NB4 (cell line): ENCODE results near the gene AP3B1.
A peak's percentile ranks its signal among the peaks of the same experiment; 100 is the strongest.

Experiments used
- DNase-seq: peaks from one replicate; pipeline ENCODE4 v3.0.0; 2010; ENCODE audit warnings: low read depth
- H3K4me3 ChIP-seq: one replicate; pipeline ENCODE4 v1.5.1; 2011; ENCODE audit warnings: mild to moderate bottlenecking, low read depth, low read length, moderate library complexity
- CTCF ChIP-seq: IDR thresholded peaks from one replicate; pipeline ENCODE4 v1.5.1; 2012; ENCODE audit warnings: low read depth, low read length
- MAX ChIP-seq: IDR thresholded peaks from 2 replicates; pipeline ENCODE4 v1.6.1; 2011; ENCODE audit warnings: low read depth, low read length
- MYC ChIP-seq: IDR thresholded peaks from 2 replicates; pipeline ENCODE4 v1.6.1; 2011; ENCODE audit warnings: low read depth, low read length
- POLR2A ChIP-seq: IDR thresholded peaks from 2 replicates; pipeline ENCODE4 v1.6.1; 2011; ENCODE audit warnings: mild to moderate bottlenecking; ENCODE audit not compliant: insufficient read length; ENCODE audit errors: extremely low read depth

AP3B1 gene, protein sequence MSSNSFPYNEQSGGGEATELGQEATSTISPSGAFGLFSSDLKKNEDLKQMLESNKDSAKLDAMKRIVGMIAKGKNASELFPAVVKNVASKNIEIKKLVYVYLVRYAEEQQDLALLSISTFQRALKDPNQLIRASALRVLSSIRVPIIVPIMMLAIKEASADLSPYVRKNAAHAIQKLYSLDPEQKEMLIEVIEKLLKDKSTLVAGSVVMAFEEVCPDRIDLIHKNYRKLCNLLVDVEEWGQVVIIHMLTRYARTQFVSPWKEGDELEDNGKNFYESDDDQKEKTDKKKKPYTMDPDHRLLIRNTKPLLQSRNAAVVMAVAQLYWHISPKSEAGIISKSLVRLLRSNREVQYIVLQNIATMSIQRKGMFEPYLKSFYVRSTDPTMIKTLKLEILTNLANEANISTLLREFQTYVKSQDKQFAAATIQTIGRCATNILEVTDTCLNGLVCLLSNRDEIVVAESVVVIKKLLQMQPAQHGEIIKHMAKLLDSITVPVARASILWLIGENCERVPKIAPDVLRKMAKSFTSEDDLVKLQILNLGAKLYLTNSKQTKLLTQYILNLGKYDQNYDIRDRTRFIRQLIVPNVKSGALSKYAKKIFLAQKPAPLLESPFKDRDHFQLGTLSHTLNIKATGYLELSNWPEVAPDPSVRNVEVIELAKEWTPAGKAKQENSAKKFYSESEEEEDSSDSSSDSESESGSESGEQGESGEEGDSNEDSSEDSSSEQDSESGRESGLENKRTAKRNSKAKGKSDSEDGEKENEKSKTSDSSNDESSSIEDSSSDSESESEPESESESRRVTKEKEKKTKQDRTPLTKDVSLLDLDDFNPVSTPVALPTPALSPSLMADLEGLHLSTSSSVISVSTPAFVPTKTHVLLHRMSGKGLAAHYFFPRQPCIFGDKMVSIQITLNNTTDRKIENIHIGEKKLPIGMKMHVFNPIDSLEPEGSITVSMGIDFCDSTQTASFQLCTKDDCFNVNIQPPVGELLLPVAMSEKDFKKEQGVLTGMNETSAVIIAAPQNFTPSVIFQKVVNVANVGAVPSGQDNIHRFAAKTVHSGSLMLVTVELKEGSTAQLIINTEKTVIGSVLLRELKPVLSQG

DNA sequence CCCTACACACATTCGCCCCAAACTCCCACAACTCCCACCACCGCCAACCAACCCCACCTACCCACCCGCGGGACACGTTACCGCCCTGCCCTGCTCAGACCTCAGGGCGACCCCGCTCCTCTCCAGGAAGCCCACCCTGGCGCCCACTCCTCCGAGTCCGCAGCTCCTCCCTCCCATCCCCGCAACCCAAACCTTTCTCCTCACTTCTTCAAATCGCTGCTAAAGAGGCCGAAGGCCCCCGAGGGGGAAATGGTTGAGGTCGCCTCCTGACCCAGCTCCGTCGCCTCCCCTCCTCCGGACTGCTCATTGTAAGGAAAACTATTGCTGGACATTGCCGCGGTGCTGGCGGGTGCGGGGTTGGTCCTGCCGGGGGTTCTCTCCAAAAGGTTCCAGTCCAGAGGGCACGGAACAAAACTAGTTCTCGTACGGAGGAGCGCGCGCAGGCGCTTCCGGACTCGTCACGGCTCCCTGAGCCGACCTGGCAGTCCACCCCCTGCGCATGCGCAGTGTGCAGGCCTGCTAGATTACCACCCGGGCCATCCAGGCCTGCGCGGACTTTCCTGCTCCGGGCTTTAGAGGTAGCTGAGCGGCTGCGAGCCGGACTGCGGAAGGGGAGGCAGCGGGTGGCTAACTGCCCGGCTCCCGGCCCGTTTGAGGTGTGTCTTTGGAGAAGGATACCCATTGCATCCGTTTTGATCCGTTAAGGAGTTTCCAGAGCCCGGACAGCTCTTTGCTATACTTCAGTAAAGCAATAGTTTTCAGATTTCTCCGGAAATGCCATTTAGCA lies at the start of gene AP3B1:
AP3B1 (minus strand) TSS at position 451 of the 787 bp plus-strand sequence; CDS start at position 332, 119 bp downstream.
- TF ChIP-seq MYC, result peak; percentile 41
- TF ChIP-seq MAX, result no peak; the same call in 1 of the 2 replicates
- TF ChIP-seq CTCF, result no peak
- TF ChIP-seq POLR2A, result peak; percentile 94
- peak; percentile 99 for DNase-seq
- H3K4me3 ChIP-seq, result peak within 1 kb of the TSS; percentile 96

GRCh38 chr5:78341440-78341839 lies 46.9 kb upstream of the AP3B1 start:
- H3K4me3 ChIP-seq, result no peak overlapping the region
- no peak for DNase-seq
- no peak for TF ChIP-seq CTCF

DNA sequence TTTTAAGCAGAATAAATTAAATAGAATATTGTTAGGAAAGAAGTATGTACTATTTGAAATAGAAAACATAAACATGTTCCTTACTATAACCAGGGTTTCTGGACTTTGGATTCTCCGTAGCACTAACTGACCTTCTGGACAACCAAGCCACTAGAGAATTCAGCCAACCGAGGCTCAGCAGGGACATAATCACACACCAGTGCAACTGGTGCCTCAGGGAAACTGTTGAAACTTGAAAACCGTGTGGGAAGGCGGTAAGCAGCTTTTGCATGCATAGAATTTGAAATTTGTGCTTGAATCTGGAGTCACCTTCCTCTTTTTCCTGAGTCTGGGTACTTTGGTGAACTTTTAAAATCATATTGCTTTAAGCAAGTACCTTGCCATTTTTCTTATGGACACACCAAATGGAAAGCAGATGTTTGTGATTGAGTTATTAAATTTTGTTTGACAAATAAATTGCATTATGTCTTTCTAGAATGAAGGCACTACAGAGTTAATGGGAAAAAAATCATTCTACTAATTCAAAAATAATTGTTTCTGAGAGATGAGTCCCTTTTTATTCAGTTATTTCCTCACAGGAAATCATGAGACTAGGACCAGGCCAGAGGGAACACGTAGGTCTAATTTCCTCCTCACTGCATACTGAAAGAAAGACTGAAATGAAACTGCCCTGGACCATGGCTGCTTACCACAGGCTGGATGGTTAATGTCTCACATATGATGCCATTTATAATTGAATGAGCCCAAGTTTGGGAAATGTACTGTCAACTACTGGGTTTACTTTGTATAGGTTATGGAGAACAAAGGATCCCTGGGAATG lies 45.3 kb upstream of the AP3B1 start:
- TF ChIP-seq CTCF, result no peak
- no peak for TF ChIP-seq POLR2A
- TF ChIP-seq MYC, result no peak
- TF ChIP-seq MAX, result no peak

DNA sequence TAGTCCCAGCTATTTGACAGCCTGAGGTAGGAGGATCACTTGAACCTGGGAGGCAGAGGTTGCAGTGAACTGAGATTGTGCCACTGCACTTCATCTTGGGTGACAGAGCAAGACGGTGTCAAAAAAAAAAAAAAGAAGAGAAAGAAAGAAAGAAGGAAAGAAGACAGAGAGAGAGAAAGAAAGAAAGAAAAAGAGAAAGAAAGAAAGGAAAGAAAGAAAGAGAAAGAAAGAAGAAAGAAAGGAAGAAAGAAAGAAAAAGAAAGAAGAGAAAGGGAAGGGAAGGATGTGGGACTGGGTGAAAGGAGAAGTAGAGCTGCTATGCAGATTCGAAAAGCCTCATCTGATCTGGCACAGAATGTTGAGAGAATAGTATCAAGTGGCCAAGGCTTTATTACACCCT lies 42.2 kb upstream of the AP3B1 start:
- TF ChIP-seq CTCF (no peak), MAX (no peak), POLR2A (no peak), MYC (no peak)
- H3K4me3 ChIP-seq, result no peak overlapping the region
- no peak for DNase-seq

More for the DNA sequence above, 45.3 kb upstream of the AP3B1 start:
- no peak for DNase-seq
- H3K4me3 ChIP-seq, result no peak overlapping the region

- no peak overlapping the region for H3K4me3 ChIP-seq
- no peak for DNase-seq
- no peak for TF ChIP-seq MYC
- no peak for TF ChIP-seq MAX
- TF ChIP-seq POLR2A, result no peak
- TF ChIP-seq CTCF, result no peak
Observed at GRCh38 chr5:78335976-78336375, 41.5 kb upstream of the AP3B1 start.
